Uterus (tissue), 4 donors: ENCODE results near the gene DNAJC17. TPM values are rescaled to one million over a fixed set of nuclear protein-coding genes. Genes with fewer than 3 reads are reported as not detected.

Experiments used
- DNase-seq, 2 donors: peaks; one replicate each; pipeline ENCODE4 v3.0.0-alpha.2; 2019 to 2020
- H3K27ac ChIP-seq, 2 donors: fragments of 200-600 bp; sonication (generic); 1 replicate in 1 of 2; 2 replicates in 1 of 2; pipeline ENCODE4 v1.5.1; 2016 to 2018
- H3K27me3 ChIP-seq, 2 donors: fragments of 200-600 bp; sonication (generic); one replicate each; pipeline ENCODE4 v1.5.1; 2018 to 2019; ENCODE audit warnings: control low read depth in 1 of 2
- H3K36me3 ChIP-seq, 2 donors: fragments of 200-600 bp; sonication (generic); one replicate each; pipeline ENCODE4 v1.5.1; 2019; ENCODE audit warnings: control low read depth in 1 of 2
- H3K4me1 ChIP-seq, 2 donors: fragments of 200-600 bp; sonication (generic); one replicate each; pipeline ENCODE4 v1.5.1; 2018 to 2019; ENCODE audit warnings: control low read depth in 1 of 2
- H3K4me3 ChIP-seq, 2 donors: fragments of 200-600 bp; sonication (generic); 1 replicate in 1 of 2; 2 replicates in 1 of 2; pipeline ENCODE4 v1.5.1; 2018 to 2019; ENCODE audit warnings: mild to moderate bottlenecking in 1 of 2
- H3K9me3 ChIP-seq, 2 donors: fragments of 200-600 bp; sonication (generic); one replicate each; pipeline ENCODE4 v1.5.1; 2019; ENCODE audit warnings: control low read depth in 1 of 2
- POLR2A ChIP-seq, 2 donors: fragments of 450-650 bp; IDR thresholded peaks; one replicate each; pipeline ENCODE4 v1.6.1; 2016; ENCODE audit warnings: antibody characterized with exemption in 2 of 2, mild to moderate bottlenecking in 1 of 2, moderate library complexity in 1 of 2
- intact Hi-C: fragments of 100-400 bp; cut with DNase I; formaldehyde crosslinking; loops from one replicate; pipeline ENCODE4 v1.15.1; 2023; ENCODE audit warnings: low total_unique reads
- total RNA-seq, 4 donors: library from RNA; depleted of rRNA in 3 of 4; stranded (reverse); fragments of >200 nt in 3 of 4; gene quantifications; one replicate each; pipeline versions ENCODE4 v1.1.0 to v1.2.4, GENCODE V29; 2014 to 2023
- TF ChIP-seq, protein P1 (sequence below), 4 experiments: fragments of 200-600 bp in 2 of 4; fragments of 450-650 bp in 2 of 4; sonication (generic) in 2 of 4; IDR thresholded peaks; one replicate each; pipeline ENCODE4 v1.5.1; 2016 to 2019; ENCODE audit warnings: antibody characterized with exemption in 4 of 4, mild to moderate bottlenecking in 2 of 4, moderate library complexity in 1 of 4
- donor health status: DM: yes; HTN: yes; CAD: no.

DNAJC17 gene
- total RNA-seq, 4 donors from 2014 or later, result 6.1 to 79.4 (median 32.5) TPM

DNA sequence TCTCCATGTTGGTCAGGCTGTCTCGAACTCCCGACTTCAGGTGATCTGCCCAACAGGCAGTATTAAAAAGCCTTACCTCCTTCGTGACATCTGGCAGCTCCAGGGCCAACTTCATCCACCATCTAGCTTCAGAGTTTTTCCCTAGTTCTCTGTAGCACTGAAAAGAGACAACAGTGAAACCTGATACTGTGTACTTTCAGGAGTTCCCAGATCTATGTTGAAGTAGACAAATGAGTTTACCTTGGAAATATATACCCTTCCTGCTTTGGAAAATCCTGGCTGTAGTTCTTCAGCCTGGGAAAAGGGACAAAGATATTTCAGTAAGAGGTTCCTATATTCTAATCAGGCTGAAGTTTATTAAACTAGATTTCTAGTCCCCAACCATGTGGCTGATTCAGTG lies 70.2 kb downstream of the DNAJC17 start:
- no peaks in the 10 kb centered on the region for H3K9me3 ChIP-seq
- TF ChIP-seq, protein P1, sequence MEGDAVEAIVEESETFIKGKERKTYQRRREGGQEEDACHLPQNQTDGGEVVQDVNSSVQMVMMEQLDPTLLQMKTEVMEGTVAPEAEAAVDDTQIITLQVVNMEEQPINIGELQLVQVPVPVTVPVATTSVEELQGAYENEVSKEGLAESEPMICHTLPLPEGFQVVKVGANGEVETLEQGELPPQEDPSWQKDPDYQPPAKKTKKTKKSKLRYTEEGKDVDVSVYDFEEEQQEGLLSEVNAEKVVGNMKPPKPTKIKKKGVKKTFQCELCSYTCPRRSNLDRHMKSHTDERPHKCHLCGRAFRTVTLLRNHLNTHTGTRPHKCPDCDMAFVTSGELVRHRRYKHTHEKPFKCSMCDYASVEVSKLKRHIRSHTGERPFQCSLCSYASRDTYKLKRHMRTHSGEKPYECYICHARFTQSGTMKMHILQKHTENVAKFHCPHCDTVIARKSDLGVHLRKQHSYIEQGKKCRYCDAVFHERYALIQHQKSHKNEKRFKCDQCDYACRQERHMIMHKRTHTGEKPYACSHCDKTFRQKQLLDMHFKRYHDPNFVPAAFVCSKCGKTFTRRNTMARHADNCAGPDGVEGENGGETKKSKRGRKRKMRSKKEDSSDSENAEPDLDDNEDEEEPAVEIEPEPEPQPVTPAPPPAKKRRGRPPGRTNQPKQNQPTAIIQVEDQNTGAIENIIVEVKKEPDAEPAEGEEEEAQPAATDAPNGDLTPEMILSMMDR (IDR thresholded peaks at IDR 0.05), result no peak
- TF ChIP-seq POLR2A (IDR thresholded peaks at IDR 0.05), result no peak
- no peaks in the 10 kb centered on the region for H3K4me1 ChIP-seq
- no peak for DNase-seq
- intact Hi-C loops, result no loop called here
- H3K27me3 ChIP-seq, result no peaks in the 10 kb centered on the region
- no peak overlapping the region for H3K4me3 ChIP-seq
- H3K36me3 ChIP-seq, result no peaks in the 10 kb centered on the region
- H3K27ac ChIP-seq, result no peak overlapping the region

DNA sequence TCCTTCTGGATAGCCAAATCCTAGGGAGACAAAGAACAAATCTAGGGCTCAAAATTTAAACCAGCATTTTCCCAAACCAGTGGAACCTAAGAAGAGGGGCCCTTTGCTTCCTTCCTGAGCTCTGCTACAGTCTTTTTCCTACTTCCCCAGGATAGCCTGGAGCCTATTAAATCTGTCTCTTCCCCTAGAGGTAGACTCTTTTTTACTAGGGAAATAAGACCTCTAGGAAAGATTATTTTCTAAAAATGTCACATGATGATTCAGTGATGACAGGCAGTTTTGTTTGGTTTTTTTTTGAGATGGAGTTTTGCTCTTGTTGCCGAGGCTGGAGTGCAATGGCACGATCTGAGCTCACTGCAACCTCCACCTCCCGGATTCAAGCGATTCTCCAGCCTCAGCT lies 70.7 kb downstream of the DNAJC17 start:
- no peaks in the 10 kb centered on the region for H3K36me3 ChIP-seq

DNA sequence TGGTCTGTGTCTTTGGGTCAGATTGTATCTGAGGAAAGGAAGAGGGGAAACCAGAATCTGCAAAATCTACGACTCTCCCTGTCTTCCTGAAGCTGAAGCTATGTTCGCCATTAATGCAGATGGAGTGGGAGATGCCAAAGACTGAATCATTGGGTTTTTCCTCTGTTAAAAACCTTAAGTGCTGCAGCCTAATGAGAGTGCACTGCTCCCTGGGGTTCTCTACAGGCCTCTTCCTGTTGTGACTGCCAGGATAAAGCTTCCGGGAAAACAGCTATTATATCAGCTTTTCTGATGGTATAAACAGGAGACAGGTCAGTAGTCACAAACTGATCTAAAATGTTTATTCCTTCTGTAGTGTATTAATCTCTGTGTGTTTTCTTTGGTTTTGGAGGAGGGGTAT lies 76.2 kb downstream of the DNAJC17 start:
- TF ChIP-seq POLR2A (IDR thresholded peaks at IDR 0.05), result no peak
- TF ChIP-seq, protein P1 (IDR thresholded peaks at IDR 0.05), result no peak
- Histone ChIP-seq H3K4me1 (no peaks in the 10 kb centered on the region), H3K9me3 (no peaks in the 10 kb centered on the region), H3K27ac (no peak overlapping the region), H3K27me3 (no peaks in the 10 kb centered on the region), H3K36me3 (no peaks in the 10 kb centered on the region), H3K4me3 (no peak overlapping the region)
- intact Hi-C loops, result no loop called here
- no peak for DNase-seq

More for the DNA sequence above, 70.7 kb downstream of the DNAJC17 start:
- no peaks in the 10 kb centered on the region for H3K4me1 ChIP-seq
- no peaks in the 10 kb centered on the region for H3K27me3 ChIP-seq
- no peak overlapping the region for H3K27ac ChIP-seq
- intact Hi-C loops, result no loop called here
- no peak overlapping the region for H3K4me3 ChIP-seq
- no peaks in the 10 kb centered on the region for H3K9me3 ChIP-seq
- no peak for DNase-seq
- TF ChIP-seq, protein P1 (IDR thresholded peaks at IDR 0.05), result no peak

DNA sequence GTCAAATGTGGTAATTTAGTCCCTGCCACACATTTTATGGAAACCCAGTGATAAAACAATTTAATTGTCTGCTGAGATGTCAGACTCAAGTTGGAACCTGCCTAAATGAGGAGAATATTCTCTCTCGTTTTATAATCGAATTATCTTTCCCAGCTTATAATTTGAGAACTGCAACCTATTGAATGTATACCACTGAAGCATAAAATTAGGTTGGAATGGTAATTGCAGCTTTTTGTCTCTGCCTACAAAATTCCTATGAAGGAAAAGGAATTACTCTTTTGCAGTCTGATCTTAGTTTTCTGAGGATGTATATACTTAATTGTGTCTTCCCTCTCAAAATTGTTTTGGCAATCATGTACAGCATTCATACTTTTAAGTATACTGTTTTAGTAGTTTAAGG lies 83.4 kb downstream of the DNAJC17 start:
- Histone ChIP-seq H3K4me1 (no peaks in the 10 kb centered on the region), H3K4me3 (no peak overlapping the region), H3K36me3 (no peaks in the 10 kb centered on the region), H3K9me3 (no peaks in the 10 kb centered on the region), H3K27me3 (no peaks in the 10 kb centered on the region), H3K27ac (no peak overlapping the region)
- DNase-seq, result no peak
- no peak for TF ChIP-seq POLR2A (IDR thresholded peaks at IDR 0.05)
- TF ChIP-seq, protein P1 (IDR thresholded peaks at IDR 0.05), result no peak
- intact Hi-C loops, result no loop called here

DNA sequence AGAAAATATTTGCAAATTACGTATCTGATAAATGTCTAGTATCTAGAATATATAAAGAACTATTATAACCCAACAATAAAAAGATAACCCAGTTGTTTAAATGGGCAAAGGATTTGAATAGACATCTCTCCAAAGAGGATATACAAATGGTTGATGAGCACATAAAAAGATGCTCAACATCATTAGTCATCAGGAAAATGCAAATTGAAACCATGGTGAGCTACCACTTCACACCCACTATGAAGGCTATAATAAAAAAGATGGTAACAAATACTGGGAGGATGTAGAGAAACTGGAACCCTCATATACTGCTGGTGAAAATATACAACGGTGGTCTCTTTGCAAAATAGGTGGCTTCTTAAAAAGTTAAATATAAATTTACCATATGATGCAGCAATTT lies 84.3 kb downstream of the DNAJC17 start:
- no peaks in the 10 kb centered on the region for H3K27me3 ChIP-seq
- no peak overlapping the region for H3K4me3 ChIP-seq
- intact Hi-C loops, result no loop called here
- H3K4me1 ChIP-seq, result no peaks in the 10 kb centered on the region
- no peak for DNase-seq
- H3K9me3 ChIP-seq, result no peaks in the 10 kb centered on the region
- H3K36me3 ChIP-seq, result no peaks in the 10 kb centered on the region
- no peak overlapping the region for H3K27ac ChIP-seq
- no peak for TF ChIP-seq POLR2A (IDR thresholded peaks at IDR 0.05)
- TF ChIP-seq, protein P1 (IDR thresholded peaks at IDR 0.05), result no peak
